Lower leg skin (tissue), 3 donors: ENCODE results near the gene SH3BP1.

Experiments used
- POLR2A ChIP-seq, 2 donors: fragments of 450-650 bp; IDR thresholded peaks; one replicate each; pipeline ENCODE4 v1.6.1; 2016 to 2017; ENCODE audit warnings: antibody characterized with exemption in 2 of 2, mild to moderate bottlenecking in 1 of 2, moderate library complexity in 1 of 2
- TF ChIP-seq, protein P1 (sequence below), 3 donors: fragments of 450-650 bp; IDR thresholded peaks; one replicate each; pipeline ENCODE4 v1.5.1; 2016; ENCODE audit warnings: antibody characterized with exemption in 3 of 3, mild to moderate bottlenecking in 3 of 3, moderate library complexity in 2 of 3

DNA sequence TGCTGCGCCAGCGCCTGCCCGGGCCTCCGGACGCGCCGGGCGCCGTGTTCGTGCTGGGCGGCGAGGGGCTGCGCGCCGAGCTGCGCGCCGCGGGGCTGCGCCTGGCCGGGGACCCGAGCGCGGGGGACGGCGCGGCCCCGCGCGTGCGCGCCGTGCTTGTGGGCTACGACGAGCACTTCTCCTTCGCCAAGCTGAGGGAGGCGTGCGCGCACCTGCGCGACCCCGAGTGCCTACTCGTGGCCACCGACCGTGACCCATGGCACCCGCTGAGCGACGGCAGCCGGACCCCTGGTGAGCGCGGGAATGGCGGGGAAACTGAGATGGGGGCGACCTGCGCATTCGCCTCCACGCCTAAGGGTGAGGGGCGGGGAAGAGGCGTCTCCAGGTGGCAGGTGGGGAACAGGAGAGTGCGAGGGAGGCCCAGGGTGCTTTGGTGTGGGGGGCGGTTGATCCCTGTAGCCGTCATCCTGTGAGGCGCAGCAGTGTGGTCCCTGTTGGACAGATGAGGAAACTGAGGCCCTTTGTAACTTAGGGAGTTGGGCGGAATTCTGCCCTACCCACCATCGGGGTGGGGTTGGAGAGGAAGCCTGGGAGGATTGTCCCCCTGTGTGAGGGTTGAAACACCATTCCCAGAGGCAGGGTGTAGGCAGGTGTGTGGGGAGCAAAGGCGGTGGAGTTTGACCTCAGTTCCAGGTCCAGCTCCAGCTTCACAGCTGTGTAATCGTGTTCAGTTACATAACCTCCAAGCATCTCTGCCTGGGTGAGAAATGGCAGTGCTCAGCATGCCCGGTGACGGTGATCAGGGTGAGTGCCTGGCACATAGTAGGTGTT, 19.8 kb downstream of the SH3BP1 start:
- TF ChIP-seq, protein P1, sequence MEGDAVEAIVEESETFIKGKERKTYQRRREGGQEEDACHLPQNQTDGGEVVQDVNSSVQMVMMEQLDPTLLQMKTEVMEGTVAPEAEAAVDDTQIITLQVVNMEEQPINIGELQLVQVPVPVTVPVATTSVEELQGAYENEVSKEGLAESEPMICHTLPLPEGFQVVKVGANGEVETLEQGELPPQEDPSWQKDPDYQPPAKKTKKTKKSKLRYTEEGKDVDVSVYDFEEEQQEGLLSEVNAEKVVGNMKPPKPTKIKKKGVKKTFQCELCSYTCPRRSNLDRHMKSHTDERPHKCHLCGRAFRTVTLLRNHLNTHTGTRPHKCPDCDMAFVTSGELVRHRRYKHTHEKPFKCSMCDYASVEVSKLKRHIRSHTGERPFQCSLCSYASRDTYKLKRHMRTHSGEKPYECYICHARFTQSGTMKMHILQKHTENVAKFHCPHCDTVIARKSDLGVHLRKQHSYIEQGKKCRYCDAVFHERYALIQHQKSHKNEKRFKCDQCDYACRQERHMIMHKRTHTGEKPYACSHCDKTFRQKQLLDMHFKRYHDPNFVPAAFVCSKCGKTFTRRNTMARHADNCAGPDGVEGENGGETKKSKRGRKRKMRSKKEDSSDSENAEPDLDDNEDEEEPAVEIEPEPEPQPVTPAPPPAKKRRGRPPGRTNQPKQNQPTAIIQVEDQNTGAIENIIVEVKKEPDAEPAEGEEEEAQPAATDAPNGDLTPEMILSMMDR (IDR thresholded peaks at IDR 0.05) = no peak
- no peak for TF ChIP-seq POLR2A (IDR thresholded peaks at IDR 0.05)
